Bronchial smooth muscle cell (primary cell): ENCODE results near the gene LGALSL. TPM values are rescaled to one million over a fixed set of nuclear protein-coding genes. Genes with fewer than 3 reads are reported as not detected.

Experiments
- total RNA-seq: library from RNA; depleted of rRNA; stranded (reverse); fragments of >200 nt; gene quantifications from 2 replicates; pipeline ENCODE4 v1.2.1, GENCODE V29; 2014

Gene LGALSL
- 1.1 and 1.7 TPM in 2 replicates for total RNA-seq

GRCh38 chr2:64453770-64454385 is at the start of gene LGALSL:
TSS of gene LGALSL (plus strand) at chr2:64454162. CDS start at chr2:64454546, 384 bp downstream.

Other genes starting within 250 kb of the LGALSL start
- gene AFTPH, start 70.2 kb downstream of the LGALSL start, total RNA-seq, result 17.0 and 22.9 TPM in 2 replicates
- 6.1 and 7.0 TPM in 2 replicates for gene SERTAD2, start 199.8 kb downstream of the LGALSL start, total RNA-seq